Stimulated activated naive CD4-positive, alpha-beta T cell (primary cell): Measurements from ENCODE around the gene CTDP1.
"Not testable (repeated sequence)": the region's sequence is repeated elsewhere in the genome, so short reads cannot be mapped to it uniquely, and the experiment has no call there.

Source experiments
- DNase-seq, 6 experiments: peaks; one replicate each; lab custom pipeline; 2025; lab: John Stamatoyannopoulos, UW

Gene CTDP1

GRCh38 chr18:79744625-79745024 is 65.0 kb downstream of the CTDP1 start:
- DNase-seq, result no peak

GRCh38 chr18:79746730-79747129 is 67.1 kb downstream of the CTDP1 start:
- no peak for DNase-seq

- DNase-seq, result no peak
Measured at GRCh38 chr18:79747156-79747845, 67.7 kb downstream of the CTDP1 start.

- no peak for DNase-seq
Measured at GRCh38 chr18:79748321-79749180, 68.9 kb downstream of the CTDP1 start.

- no peak for DNase-seq
Measured at GRCh38 chr18:79749251-79750191, 69.9 kb downstream of the CTDP1 start.

GRCh38 chr18:79750980-79751571 is 71.5 kb downstream of the CTDP1 start:
- no peak for DNase-seq

GRCh38 chr18:79751918-79752578 is 72.4 kb downstream of the CTDP1 start:
- DNase-seq, result not testable (repeated sequence)

- not testable (repeated sequence) for DNase-seq
Measured at GRCh38 chr18:79752946-79753345, 73.3 kb downstream of the CTDP1 start.

- DNase-seq, result no peak
Measured at GRCh38 chr18:79753391-79753851, 73.8 kb downstream of the CTDP1 start.

GRCh38 chr18:79754022-79754761 is 74.6 kb downstream of the CTDP1 start:
- DNase-seq, result no peak

- no peak for DNase-seq
Measured at GRCh38 chr18:79754831-79755351, 75.3 kb downstream of the CTDP1 start.

GRCh38 chr18:79755496-79756142 is 76.0 kb downstream of the CTDP1 start:
- no peak for DNase-seq

GRCh38 chr18:79756143-79756500 is 76.5 kb downstream of the CTDP1 start:
- DNase-seq, result no peak

GRCh38 chr18:79756826-79757225 is 77.2 kb downstream of the CTDP1 start:
- no peak for DNase-seq

- DNase-seq, result no peak
Measured at GRCh38 chr18:79760348-79760747, 80.7 kb downstream of the CTDP1 start.

- DNase-seq, result no peak
Measured at GRCh38 chr18:79760881-79761280, 81.3 kb downstream of the CTDP1 start.

- no peak for DNase-seq
Measured at GRCh38 chr18:79763407-79763806, 83.8 kb downstream of the CTDP1 start.

GRCh38 chr18:79764131-79764530 is 84.5 kb downstream of the CTDP1 start:
- no peak for DNase-seq

- DNase-seq, result no peak
Measured at GRCh38 chr18:79765491-79766245, 86.1 kb downstream of the CTDP1 start.
